ENCODE results near the gene RNF180.

The RNF180 gene

DNA sequence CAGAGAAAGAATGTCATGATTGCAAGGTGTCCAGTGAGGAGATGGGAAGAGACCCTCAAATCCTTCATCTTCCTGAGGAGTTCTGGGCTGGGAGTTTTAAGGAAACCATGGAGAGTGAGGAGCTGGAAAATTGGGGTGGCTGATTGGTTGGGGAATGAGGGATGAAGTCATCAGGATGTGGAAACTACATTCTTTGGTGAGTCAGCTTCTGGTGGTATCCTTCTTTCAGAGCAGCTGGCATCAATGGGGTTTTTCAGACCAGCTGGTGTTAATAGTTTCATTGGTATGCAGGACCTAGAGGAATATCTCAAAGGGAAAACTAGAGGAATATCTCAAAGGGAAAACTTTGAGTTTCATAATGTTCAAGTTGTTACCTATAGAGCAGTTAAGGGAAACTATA lies 45.2 kb downstream of the RNF180 start:
- Histone ChIP-seq H3K9ac (ENCODE audit: low read length) (no peak overlapping the region), H4K20me1 (ENCODE audit: insufficient read depth, low read length) (no peaks in the 10 kb centered on the region), H3K36me3 (replicated peaks; ENCODE audit: low read depth, low read length) (no peaks in the 10 kb centered on the region), H3K9me3 (ENCODE audit: insufficient read depth, low read length) (no peaks in the 10 kb centered on the region), H3K4me2 (ENCODE audit: low read length) (no peak overlapping the region), H3K27ac (ENCODE audit: low read length) (no peak overlapping the region), H3K79me2 (ENCODE audit: low read length) (no peaks in the 10 kb centered on the region), H3K4me1 (ENCODE audit: low read length) (no peaks in the 10 kb centered on the region), H3K27me3 (ENCODE audit: low read depth, low read length) (no peaks in the 10 kb centered on the region), H2AFZ (ENCODE audit: low read depth, low read length) (no peak overlapping the region), H3K4me3 (ENCODE audit: low read length) (no peak overlapping the region)
- TF ChIP-seq, protein P1, sequence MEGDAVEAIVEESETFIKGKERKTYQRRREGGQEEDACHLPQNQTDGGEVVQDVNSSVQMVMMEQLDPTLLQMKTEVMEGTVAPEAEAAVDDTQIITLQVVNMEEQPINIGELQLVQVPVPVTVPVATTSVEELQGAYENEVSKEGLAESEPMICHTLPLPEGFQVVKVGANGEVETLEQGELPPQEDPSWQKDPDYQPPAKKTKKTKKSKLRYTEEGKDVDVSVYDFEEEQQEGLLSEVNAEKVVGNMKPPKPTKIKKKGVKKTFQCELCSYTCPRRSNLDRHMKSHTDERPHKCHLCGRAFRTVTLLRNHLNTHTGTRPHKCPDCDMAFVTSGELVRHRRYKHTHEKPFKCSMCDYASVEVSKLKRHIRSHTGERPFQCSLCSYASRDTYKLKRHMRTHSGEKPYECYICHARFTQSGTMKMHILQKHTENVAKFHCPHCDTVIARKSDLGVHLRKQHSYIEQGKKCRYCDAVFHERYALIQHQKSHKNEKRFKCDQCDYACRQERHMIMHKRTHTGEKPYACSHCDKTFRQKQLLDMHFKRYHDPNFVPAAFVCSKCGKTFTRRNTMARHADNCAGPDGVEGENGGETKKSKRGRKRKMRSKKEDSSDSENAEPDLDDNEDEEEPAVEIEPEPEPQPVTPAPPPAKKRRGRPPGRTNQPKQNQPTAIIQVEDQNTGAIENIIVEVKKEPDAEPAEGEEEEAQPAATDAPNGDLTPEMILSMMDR (IDR thresholded peaks at IDR 0.05; ENCODE audit: low read depth, low read length), result no peak
- TF ChIP-seq EZH2phosphoT487 (IDR thresholded peaks at IDR 0.05; ENCODE audit: low read depth), result no peak

DNA sequence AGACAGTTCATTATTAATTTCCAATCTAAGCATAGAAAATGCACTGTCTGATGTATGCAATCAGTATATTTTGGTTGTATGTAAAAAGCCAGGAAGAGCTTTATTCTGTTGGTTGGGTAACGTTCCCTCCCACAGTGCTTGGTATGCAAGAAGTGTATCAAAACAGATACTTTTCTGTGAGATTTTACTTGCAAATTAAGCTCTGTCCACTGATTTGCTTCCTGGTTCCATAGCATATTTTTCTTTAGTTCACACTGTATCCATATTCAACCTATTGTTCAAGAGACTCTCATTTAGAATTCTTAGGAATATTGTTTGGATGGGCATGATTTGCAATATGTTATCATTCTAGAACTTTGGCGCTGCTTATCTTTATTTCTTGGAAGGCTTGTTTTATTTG lies 47.4 kb downstream of the RNF180 start:
- H3K27me3 ChIP-seq (ENCODE audit: low read depth, low read length), result no peaks in the 10 kb centered on the region
- no peak overlapping the region for H2AFZ ChIP-seq (ENCODE audit: low read depth, low read length)
- H3K36me3 ChIP-seq (replicated peaks; ENCODE audit: low read depth, low read length), result no peaks in the 10 kb centered on the region
- no peak overlapping the region for H3K4me2 ChIP-seq (ENCODE audit: low read length)
- no peaks in the 10 kb centered on the region for H3K9me3 ChIP-seq (ENCODE audit: insufficient read depth, low read length)
- no peak overlapping the region for H3K27ac ChIP-seq (ENCODE audit: low read length)
- TF ChIP-seq, protein P1 (IDR thresholded peaks at IDR 0.05; ENCODE audit: low read depth, low read length), result no peak
- H3K9ac ChIP-seq (ENCODE audit: low read length), result no peak overlapping the region
- no peaks in the 10 kb centered on the region for H4K20me1 ChIP-seq (ENCODE audit: insufficient read depth, low read length)
- no peaks in the 10 kb centered on the region for H3K4me1 ChIP-seq (ENCODE audit: low read length)
- H3K4me3 ChIP-seq (ENCODE audit: low read length), result no peak overlapping the region
- no peaks in the 10 kb centered on the region for H3K79me2 ChIP-seq (ENCODE audit: low read length)

DNA sequence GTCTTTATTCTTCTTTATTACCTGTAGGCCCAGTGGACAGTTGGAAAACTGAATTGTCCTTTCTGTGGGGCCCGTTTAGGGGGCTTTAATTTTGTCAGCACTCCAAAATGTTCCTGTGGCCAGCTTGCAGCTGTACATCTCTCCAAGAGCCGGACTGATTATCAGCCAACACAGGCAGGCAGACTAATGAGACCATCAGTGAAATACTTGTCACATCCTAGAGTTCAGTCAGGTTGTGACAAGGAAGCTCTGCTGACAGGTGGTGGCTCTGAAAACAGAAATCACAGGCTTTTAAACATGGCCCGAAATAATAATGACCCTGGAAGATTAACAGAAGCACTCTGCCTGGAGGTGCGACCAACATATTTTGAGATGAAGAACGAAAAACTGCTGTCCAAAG lies 47.9 kb downstream of the RNF180 start:
- no peaks in the 10 kb centered on the region for H3K27me3 ChIP-seq (ENCODE audit: low read depth, low read length)
- no peaks in the 10 kb centered on the region for H3K9me3 ChIP-seq (ENCODE audit: insufficient read depth, low read length)
- no peak overlapping the region for H3K9ac ChIP-seq (ENCODE audit: low read length)
- no peak for TF ChIP-seq EZH2phosphoT487 (IDR thresholded peaks at IDR 0.05; ENCODE audit: low read depth)
- TF ChIP-seq, protein P1 (IDR thresholded peaks at IDR 0.05; ENCODE audit: low read depth, low read length), result no peak
- H3K4me3 ChIP-seq (ENCODE audit: low read length), result no peak overlapping the region
- H3K79me2 ChIP-seq (ENCODE audit: low read length), result no peaks in the 10 kb centered on the region
- H3K27ac ChIP-seq (ENCODE audit: low read length), result no peak overlapping the region
- H2AFZ ChIP-seq (ENCODE audit: low read depth, low read length), result no peak overlapping the region
- H3K36me3 ChIP-seq (replicated peaks; ENCODE audit: low read depth, low read length), result no peaks in the 10 kb centered on the region
- no peaks in the 10 kb centered on the region for H4K20me1 ChIP-seq (ENCODE audit: insufficient read depth, low read length)
- no peak overlapping the region for H3K4me2 ChIP-seq (ENCODE audit: low read length)
- H3K4me1 ChIP-seq (ENCODE audit: low read length), result no peaks in the 10 kb centered on the region

DNA sequence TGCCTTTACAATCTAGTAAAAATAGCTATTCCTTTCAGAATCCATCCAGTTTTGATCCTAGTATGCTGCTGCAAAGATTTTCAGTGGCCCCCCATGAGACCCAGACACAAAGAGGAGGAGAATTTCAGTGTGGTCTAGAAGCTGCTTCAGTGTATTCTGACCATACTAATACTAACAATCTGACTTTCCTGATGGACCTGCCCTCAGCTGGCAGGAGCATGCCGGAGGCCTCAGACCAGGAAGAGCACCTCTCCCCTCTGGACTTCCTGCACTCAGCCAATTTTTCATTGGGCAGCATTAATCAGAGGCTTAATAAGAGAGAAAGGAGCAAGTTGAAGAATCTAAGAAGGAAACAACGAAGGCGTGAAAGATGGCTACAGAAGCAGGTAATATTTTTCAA lies 48.5 kb downstream of the RNF180 start:
- Histone ChIP-seq H3K27me3 (ENCODE audit: low read depth, low read length) (no peaks in the 10 kb centered on the region), H3K4me1 (ENCODE audit: low read length) (no peaks in the 10 kb centered on the region), H3K27ac (ENCODE audit: low read length) (no peak overlapping the region), H2AFZ (ENCODE audit: low read depth, low read length) (no peak overlapping the region), H3K4me3 (ENCODE audit: low read length) (no peak overlapping the region), H3K36me3 (replicated peaks; ENCODE audit: low read depth, low read length) (no peaks in the 10 kb centered on the region), H3K4me2 (ENCODE audit: low read length) (no peak overlapping the region), H4K20me1 (ENCODE audit: insufficient read depth, low read length) (no peaks in the 10 kb centered on the region), H3K9me3 (ENCODE audit: insufficient read depth, low read length) (no peaks in the 10 kb centered on the region), H3K9ac (ENCODE audit: low read length) (no peak overlapping the region), H3K79me2 (ENCODE audit: low read length) (no peaks in the 10 kb centered on the region)
- TF ChIP-seq, protein P1 (IDR thresholded peaks at IDR 0.05; ENCODE audit: low read depth, low read length), result no peak
- no peak for TF ChIP-seq EZH2phosphoT487 (IDR thresholded peaks at IDR 0.05; ENCODE audit: low read depth)
